Sigmoid colon (tissue), 4 donors: ENCODE measurements around the gene XRRA1.

Experiments
- CTCF ChIP-seq, 4 experiments: fragments of 450-650 bp in 3 of 4; fragments of 200-600 bp in 1 of 4; IDR thresholded peaks; one replicate each; pipeline ENCODE4 v1.5.1; 2016 to 2019; ENCODE audit warnings: antibody characterized with exemption in 4 of 4, mild to moderate bottlenecking in 3 of 4, moderate library complexity in 2 of 4
- EP300 ChIP-seq, 4 donors: sonication (generic); formaldehyde crosslinking; IDR thresholded peaks; one replicate each; pipeline ENCODE4 v1.6.1; 2017; ENCODE audit warnings: antibody characterized with exemption in 4 of 4
- POLR2A ChIP-seq, 2 donors: fragments of 450-650 bp; IDR thresholded peaks; one replicate each; pipeline ENCODE4 v1.6.1; 2016; ENCODE audit warnings: antibody characterized with exemption in 2 of 2, mild to moderate bottlenecking in 2 of 2, moderate library complexity in 2 of 2
- POLR2AphosphoS5 ChIP-seq, 4 donors: sonication (generic); formaldehyde crosslinking; IDR thresholded peaks; one replicate each; pipeline ENCODE4 v1.6.1; 2017; ENCODE audit warnings: antibody characterized with exemption in 4 of 4

- TF ChIP-seq CTCF (IDR thresholded peaks at IDR 0.05) (no peak), POLR2A (IDR thresholded peaks at IDR 0.05) (peak; percentile 57 to 69), POLR2AphosphoS5 (IDR thresholded peaks at IDR 0.05) (peak; percentile 90 to 95 (median 95)), EP300 (IDR thresholded peaks at IDR 0.05) (no peak)
Measured at GRCh38 chr11:74948898-74949752, at the start of gene XRRA1, which contains the start of gene SPCS2.
